Measurements from ENCODE around the gene MSH4. TPM values are rescaled to one million over a fixed set of nuclear protein-coding genes. Genes with fewer than 3 reads are reported as not detected.
"Not testable (repeated sequence)": the region's sequence is repeated elsewhere in the genome, so short reads cannot be mapped to it uniquely, and the experiment has no call there.

The MSH4 gene
- polyA plus RNA-seq (2013, experiment 1 of 2): 0.10 TPM
- not detected for polyA plus RNA-seq (2013, experiment 2 of 2)

GRCh38 chr1:75796376-75797272 lies at the start of gene MSH4:
Gene MSH4 (plus strand): TSS chr1:75796882. CDS start chr1:75796986, 104 bp downstream.
- 94% methylated on average over 34 of the region's 34 CpGs for WGBS
- Histone ChIP-seq H3K9ac (ENCODE audit: low read depth, low read length) (no peak within 1 kb of the TSS), H3K4me3 (ENCODE audit: low read length) (no peak within 1 kb of the TSS), H3K4me1 (ENCODE audit: insufficient read depth, low read length) (no peaks in the 10 kb centered on the region), H3K27ac (ENCODE audit: low read depth, low read length) (no peak within 1 kb of the TSS), H3K9me3 (ENCODE audit: insufficient read depth, low read depth, low read length) (no peaks in the 10 kb centered on the region), H3K36me3 (ENCODE audit: insufficient read depth, low read length) (peaks cover 61% of the 10 kb centered on the region), H3K27me3 (ENCODE audit: insufficient read depth, low read length) (no peaks in the 10 kb centered on the region)

- not testable (repeated sequence) for H3K27me3 ChIP-seq (ENCODE audit: insufficient read depth, low read length); H3K4me3 ChIP-seq (ENCODE audit: low read length); H3K27ac ChIP-seq (ENCODE audit: low read depth, low read length); H3K9ac ChIP-seq (ENCODE audit: low read depth, low read length); H3K4me1 ChIP-seq (ENCODE audit: insufficient read depth, low read length)
- Histone ChIP-seq H3K36me3 (ENCODE audit: insufficient read depth, low read length) (peaks cover 48% of the 10 kb centered on the region), H3K9me3 (ENCODE audit: insufficient read depth, low read depth, low read length) (peaks cover 23% of the 10 kb centered on the region)
Measured at GRCh38 chr1:75757210-75757609, 39.5 kb upstream of the MSH4 start.

GRCh38 chr1:75758543-75758942 lies 38.1 kb upstream of the MSH4 start:
- H3K9ac ChIP-seq (ENCODE audit: low read depth, low read length); H3K4me3 ChIP-seq (ENCODE audit: low read length); H3K4me1 ChIP-seq (ENCODE audit: insufficient read depth, low read length); H3K27me3 ChIP-seq (ENCODE audit: insufficient read depth, low read length); H3K27ac ChIP-seq (ENCODE audit: low read depth, low read length): not testable (repeated sequence)
- H3K9me3 ChIP-seq (ENCODE audit: insufficient read depth, low read depth, low read length): peaks cover 16% of the 10 kb centered on the region
- peaks cover 43% of the 10 kb centered on the region for H3K36me3 ChIP-seq (ENCODE audit: insufficient read depth, low read length)
- 84% methylated on average over 4 of the region's 4 CpGs for WGBS

- Histone ChIP-seq H3K36me3 (ENCODE audit: insufficient read depth, low read length) (peaks cover 18% of the 10 kb centered on the region), H3K4me3 (ENCODE audit: low read length) (no peak overlapping the region), H3K9me3 (ENCODE audit: insufficient read depth, low read depth, low read length) (no peaks in the 10 kb centered on the region), H3K27me3 (ENCODE audit: insufficient read depth, low read length) (no peaks in the 10 kb centered on the region), H3K9ac (ENCODE audit: low read depth, low read length) (no peak overlapping the region), H3K4me1 (ENCODE audit: insufficient read depth, low read length) (no peaks in the 10 kb centered on the region), H3K27ac (ENCODE audit: low read depth, low read length) (no peak overlapping the region)
- 71% methylated on average over 1 of the region's 1 CpG for WGBS
Measured at GRCh38 chr1:75764057-75764655, 32.5 kb upstream of the MSH4 start.

GRCh38 chr1:75765697-75766355 lies 30.9 kb upstream of the MSH4 start:
- 93% methylated on average over 1 of the region's 1 CpG for WGBS
- peaks cover 18% of the 10 kb centered on the region for H3K36me3 ChIP-seq (ENCODE audit: insufficient read depth, low read length)
- H3K27ac ChIP-seq (ENCODE audit: low read depth, low read length): no peak overlapping the region

GRCh38 chr1:75768016-75768415 lies 28.7 kb upstream of the MSH4 start:
- Histone ChIP-seq H3K27me3 (ENCODE audit: insufficient read depth, low read length) (no peaks in the 10 kb centered on the region), H3K9me3 (ENCODE audit: insufficient read depth, low read depth, low read length) (no peaks in the 10 kb centered on the region), H3K4me3 (ENCODE audit: low read length) (no peak overlapping the region), H3K36me3 (ENCODE audit: insufficient read depth, low read length) (peaks cover 1% of the 10 kb centered on the region; the same call in 1 of the 2 replicates), H3K4me1 (ENCODE audit: insufficient read depth, low read length) (no peaks in the 10 kb centered on the region), H3K27ac (ENCODE audit: low read depth, low read length) (no peak overlapping the region), H3K9ac (ENCODE audit: low read depth, low read length) (no peak overlapping the region)
- WGBS: no CpG with 5 or more reads among the region's 1 CpG

More at GRCh38 chr1:75765697-75766355, 30.9 kb upstream of the MSH4 start:
- Histone ChIP-seq H3K4me1 (ENCODE audit: insufficient read depth, low read length) (no peaks in the 10 kb centered on the region), H3K9ac (ENCODE audit: low read depth, low read length) (no peak overlapping the region), H3K4me3 (ENCODE audit: low read length) (no peak overlapping the region), H3K27me3 (ENCODE audit: insufficient read depth, low read length) (no peaks in the 10 kb centered on the region), H3K9me3 (ENCODE audit: insufficient read depth, low read depth, low read length) (no peaks in the 10 kb centered on the region)

- H3K9me3 ChIP-seq (ENCODE audit: insufficient read depth, low read depth, low read length): no peaks in the 10 kb centered on the region
- H3K27me3 ChIP-seq (ENCODE audit: insufficient read depth, low read length): no peaks in the 10 kb centered on the region
- H3K36me3 ChIP-seq (ENCODE audit: insufficient read depth, low read length): no peaks in the 10 kb centered on the region
- H3K4me3 ChIP-seq (ENCODE audit: low read length): no peak overlapping the region
- WGBS: 83% methylated on average over 1 of the region's 1 CpG
- H3K9ac ChIP-seq (ENCODE audit: low read depth, low read length): no peak overlapping the region
- H3K27ac ChIP-seq (ENCODE audit: low read depth, low read length): no peak overlapping the region
- H3K4me1 ChIP-seq (ENCODE audit: insufficient read depth, low read length): no peaks in the 10 kb centered on the region
Measured at GRCh38 chr1:75770761-75771160, 25.9 kb upstream of the MSH4 start.

GRCh38 chr1:75771978-75772377 lies 24.7 kb upstream of the MSH4 start:
- Histone ChIP-seq H3K27me3 (ENCODE audit: insufficient read depth, low read length) (no peaks in the 10 kb centered on the region), H3K27ac (ENCODE audit: low read depth, low read length) (no peak overlapping the region), H3K9ac (ENCODE audit: low read depth, low read length) (no peak overlapping the region), H3K4me3 (ENCODE audit: low read length) (no peak overlapping the region), H3K36me3 (ENCODE audit: insufficient read depth, low read length) (no peaks in the 10 kb centered on the region), H3K9me3 (ENCODE audit: insufficient read depth, low read depth, low read length) (peaks cover 3% of the 10 kb centered on the region; the same call in 1 of the 2 replicates), H3K4me1 (ENCODE audit: insufficient read depth, low read length) (no peaks in the 10 kb centered on the region)
- WGBS: 62% methylated on average over 2 of the region's 3 CpGs

- not testable (repeated sequence) for H3K36me3 ChIP-seq (ENCODE audit: insufficient read depth, low read length); H3K4me3 ChIP-seq (ENCODE audit: low read length); H3K9ac ChIP-seq (ENCODE audit: low read depth, low read length); H3K27ac ChIP-seq (ENCODE audit: low read depth, low read length); H3K27me3 ChIP-seq (ENCODE audit: insufficient read depth, low read length); H3K4me1 ChIP-seq (ENCODE audit: insufficient read depth, low read length)
- WGBS: 95% methylated on average over 4 of the region's 4 CpGs
- H3K9me3 ChIP-seq (ENCODE audit: insufficient read depth, low read depth, low read length): peaks cover 14% of the 10 kb centered on the region
Measured at GRCh38 chr1:75777812-75778211, 18.9 kb upstream of the MSH4 start.

- H3K27me3 ChIP-seq (ENCODE audit: insufficient read depth, low read length); H3K27ac ChIP-seq (ENCODE audit: low read depth, low read length); H3K4me1 ChIP-seq (ENCODE audit: insufficient read depth, low read length); H3K9ac ChIP-seq (ENCODE audit: low read depth, low read length); H3K36me3 ChIP-seq (ENCODE audit: insufficient read depth, low read length); H3K4me3 ChIP-seq (ENCODE audit: low read length): not testable (repeated sequence)
- WGBS: 97% methylated on average over 5 of the region's 5 CpGs
- H3K9me3 ChIP-seq (ENCODE audit: insufficient read depth, low read depth, low read length): peaks cover 14% of the 10 kb centered on the region
Measured at GRCh38 chr1:75778694-75779093, 18.0 kb upstream of the MSH4 start.

GRCh38 chr1:75780183-75780582 lies 16.5 kb upstream of the MSH4 start:
- H3K27me3 ChIP-seq (ENCODE audit: insufficient read depth, low read length); H3K27ac ChIP-seq (ENCODE audit: low read depth, low read length); H3K4me3 ChIP-seq (ENCODE audit: low read length); H3K36me3 ChIP-seq (ENCODE audit: insufficient read depth, low read length); H3K9ac ChIP-seq (ENCODE audit: low read depth, low read length); H3K4me1 ChIP-seq (ENCODE audit: insufficient read depth, low read length): not testable (repeated sequence)
- peaks cover 14% of the 10 kb centered on the region for H3K9me3 ChIP-seq (ENCODE audit: insufficient read depth, low read depth, low read length)
- 86% methylated on average over 3 of the region's 4 CpGs for WGBS

Measured in HUES64 (cell line).